Measurements from ENCODE around the gene PRPH. TPM values are rescaled to one million over a fixed set of nuclear protein-coding genes. Genes with fewer than 3 reads are reported as not detected.

PRPH gene
- total and polyA plus RNA-seq, 2 of the 13 experiments (the other 11 are each of a cell fraction or from before 2014, with no cell fraction given): 0.12 TPM; not detected in 1

DNA sequence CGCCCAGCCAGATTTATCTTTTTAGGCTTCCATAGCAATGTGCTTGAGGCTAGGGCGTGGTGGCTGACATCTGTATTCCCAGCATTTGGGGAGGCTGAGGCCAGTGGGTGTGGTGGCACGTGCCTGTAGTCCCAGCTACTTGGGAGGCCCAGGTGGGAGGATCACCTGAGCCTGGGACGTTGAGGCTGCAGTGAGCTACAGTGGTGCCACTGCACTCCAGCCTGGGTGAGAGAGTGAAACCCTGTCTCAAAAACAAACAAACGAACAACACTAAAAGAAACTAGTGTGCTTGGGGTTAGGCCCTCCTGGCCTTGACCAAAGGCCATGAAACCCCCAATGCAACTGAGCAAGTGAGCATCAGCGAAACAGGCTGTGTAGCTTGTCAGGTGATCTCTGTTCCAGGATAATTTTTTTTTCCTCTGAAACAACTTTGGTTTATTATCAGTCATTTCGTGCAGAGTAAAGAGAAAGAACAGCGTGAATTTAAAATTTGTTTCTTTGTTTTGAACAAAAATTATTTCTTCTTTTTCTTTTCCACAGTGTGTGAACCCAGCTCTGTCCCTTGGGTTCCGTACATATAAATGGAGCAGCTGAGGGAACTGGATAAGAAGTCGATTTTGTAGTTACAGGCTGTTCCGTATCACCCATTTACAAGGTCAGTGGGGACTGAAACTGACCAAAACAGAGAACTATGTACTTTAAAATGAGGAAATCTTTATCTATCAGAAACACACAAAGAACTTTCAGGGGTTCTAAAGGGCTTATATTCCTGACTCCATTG is 38.9 kb upstream of the PRPH start (continued):
- TF ChIP-seq TSC22D2 (CRISPR knock-in tag; IDR thresholded peaks at IDR 0.05; ENCODE audit: borderline replicate concordance): 0 out of 2 replicates have a peak, but pooled peaks have one; percentile 3
- TF ChIP-seq, protein P1, sequence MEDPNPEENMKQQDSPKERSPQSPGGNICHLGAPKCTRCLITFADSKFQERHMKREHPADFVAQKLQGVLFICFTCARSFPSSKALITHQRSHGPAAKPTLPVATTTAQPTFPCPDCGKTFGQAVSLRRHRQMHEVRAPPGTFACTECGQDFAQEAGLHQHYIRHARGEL (CRISPR knock-in tag; IDR thresholded peaks at IDR 0.05): 0 out of 2 replicates have a peak, but pooled peaks have one; percentile 28
- 0 out of 2 replicates have a peak, but pooled peaks have one; percentile 12 for TF ChIP-seq ZNF7 (CRISPR knock-in tag; IDR thresholded peaks at IDR 0.05)
- TF ChIP-seq NFRKB (IDR thresholded peaks at IDR 0.05): no peak
- TF ChIP-seq, protein P2, sequence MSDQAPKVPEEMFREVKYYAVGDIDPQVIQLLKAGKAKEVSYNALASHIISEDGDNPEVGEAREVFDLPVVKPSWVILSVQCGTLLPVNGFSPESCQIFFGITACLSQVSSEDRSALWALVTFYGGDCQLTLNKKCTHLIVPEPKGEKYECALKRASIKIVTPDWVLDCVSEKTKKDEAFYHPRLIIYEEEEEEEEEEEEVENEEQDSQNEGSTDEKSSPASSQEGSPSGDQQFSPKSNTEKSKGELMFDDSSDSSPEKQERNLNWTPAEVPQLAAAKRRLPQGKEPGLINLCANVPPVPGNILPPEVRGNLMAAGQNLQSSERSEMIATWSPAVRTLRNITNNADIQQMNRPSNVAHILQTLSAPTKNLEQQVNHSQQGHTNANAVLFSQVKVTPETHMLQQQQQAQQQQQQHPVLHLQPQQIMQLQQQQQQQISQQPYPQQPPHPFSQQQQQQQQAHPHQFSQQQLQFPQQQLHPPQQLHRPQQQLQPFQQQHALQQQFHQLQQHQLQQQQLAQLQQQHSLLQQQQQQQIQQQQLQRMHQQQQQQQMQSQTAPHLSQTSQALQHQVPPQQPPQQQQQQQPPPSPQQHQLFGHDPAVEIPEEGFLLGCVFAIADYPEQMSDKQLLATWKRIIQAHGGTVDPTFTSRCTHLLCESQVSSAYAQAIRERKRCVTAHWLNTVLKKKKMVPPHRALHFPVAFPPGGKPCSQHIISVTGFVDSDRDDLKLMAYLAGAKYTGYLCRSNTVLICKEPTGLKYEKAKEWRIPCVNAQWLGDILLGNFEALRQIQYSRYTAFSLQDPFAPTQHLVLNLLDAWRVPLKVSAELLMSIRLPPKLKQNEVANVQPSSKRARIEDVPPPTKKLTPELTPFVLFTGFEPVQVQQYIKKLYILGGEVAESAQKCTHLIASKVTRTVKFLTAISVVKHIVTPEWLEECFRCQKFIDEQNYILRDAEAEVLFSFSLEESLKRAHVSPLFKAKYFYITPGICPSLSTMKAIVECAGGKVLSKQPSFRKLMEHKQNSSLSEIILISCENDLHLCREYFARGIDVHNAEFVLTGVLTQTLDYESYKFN (CRISPR knock-in tag; conservative IDR thresholded peaks at IDR 0.05): peak; percentile 93
- peak; percentile 21; the same call in 1 of the 2 replicates for TF ChIP-seq MIXL1 (CRISPR knock-in tag; IDR thresholded peaks at IDR 0.05)
- TF ChIP-seq TP53 (CRISPR knock-in tag; conservative IDR thresholded peaks at IDR 0.05): peak; percentile 58; the same call in 1 of the 2 replicates
- no peak for TF ChIP-seq ZFP62 (CRISPR knock-in tag; IDR thresholded peaks at IDR 0.05)
- TF ChIP-seq ZFY (CRISPR knock-in tag; IDR thresholded peaks at IDR 0.05): peak; percentile 56
- no peak for TF ChIP-seq JUND (CRISPR knock-in tag; IDR thresholded peaks at IDR 0.05)
- TF ChIP-seq HMG20B (CRISPR knock-in tag; conservative IDR thresholded peaks at IDR 0.05): peak; percentile 56; the same call in 1 of the 2 replicates
- TF ChIP-seq MAZ (IDR thresholded peaks at IDR 0.05; ENCODE audit: borderline replicate concordance, low read depth, low read length): no peak
- TF ChIP-seq MAZ (CRISPR knock-in tag; IDR thresholded peaks at IDR 0.05; ENCODE audit: low read depth): peak; percentile 52; the same call in 1 of the 2 replicates
- TF ChIP-seq FOXA3 (CRISPR knock-in tag; IDR thresholded peaks at IDR 0.05): peak; percentile 78
- peak; percentile 17 for TF ChIP-seq XRCC5 (optimal IDR thresholded peaks at IDR 0.05; ENCODE audit: low read length)
- TF ChIP-seq MEIS2 (CRISPR knock-in tag; IDR thresholded peaks at IDR 0.05): peak; percentile 44; the same call in 1 of the 2 replicates
- peak; percentile 92 for TF ChIP-seq HNF4A (CRISPR knock-in tag; IDR thresholded peaks at IDR 0.05)
- TF ChIP-seq ASH2L (IDR thresholded peaks at IDR 0.05; ENCODE audit: insufficient read length, low read depth, low read length): peak; percentile 50
- no peak for TF ChIP-seq KDM5A (IDR thresholded peaks at IDR 0.05; ENCODE audit: borderline replicate concordance, low read length)
- TF ChIP-seq ZBTB38 (CRISPR knock-in tag; IDR thresholded peaks at IDR 0.05): peak; percentile 69; the same call in 1 of the 2 replicates
- TF ChIP-seq RCOR2 (CRISPR knock-in tag; IDR thresholded peaks at IDR 0.05): peak; percentile 96
- TF ChIP-seq ZNF547 (CRISPR knock-in tag; IDR thresholded peaks at IDR 0.05): peak; percentile 60; the same call in 1 of the 2 replicates
- peak; percentile 62 for TF ChIP-seq ZNF350 (CRISPR knock-in tag; IDR thresholded peaks at IDR 0.05; ENCODE audit: borderline replicate concordance, low read depth)
- TF ChIP-seq ZNF432 (CRISPR knock-in tag; IDR thresholded peaks at IDR 0.05; ENCODE audit: borderline replicate concordance): no peak
- peak; percentile 73 for TF ChIP-seq MYC (CRISPR knock-in tag; IDR thresholded peaks at IDR 0.05; ENCODE audit: borderline replicate concordance)
- 0 out of 2 replicates have a peak, but pooled peaks have one; percentile 56 for TF ChIP-seq ZNF317 (CRISPR knock-in tag; IDR thresholded peaks at IDR 0.05)
- TF ChIP-seq ZNF746 (CRISPR knock-in tag; IDR thresholded peaks at IDR 0.05): 0 out of 2 replicates have a peak, but pooled peaks have one; percentile 63
- peak; percentile 58 for TF ChIP-seq PITX1 (CRISPR knock-in tag; IDR thresholded peaks at IDR 0.05)
- TF ChIP-seq TEAD3 (CRISPR knock-in tag; optimal IDR thresholded peaks at IDR 0.05; ENCODE audit: borderline replicate concordance): peak; percentile 29

Data from HepG2 (cell line).